MM.1S (cell line): ENCODE measurements around the gene PNMA5.
A peak's percentile ranks its signal among the peaks of the same experiment; 100 is the strongest.

Experiments
- CTCF ChIP-seq: fragments of 300-600 bp; sonication (generic); IDR thresholded peaks from 2 replicates; pipeline ENCODE4 v1.5.1; 2016; ENCODE audit warnings: antibody characterized with exemption, low read length, mixed read lengths
- EZH2 ChIP-seq: fragments of 300-600 bp; sonication (generic); optimal IDR thresholded peaks from 2 replicates; pipeline ENCODE3; 2017; ENCODE audit warnings: low read depth, mild to moderate bottlenecking, antibody characterized with exemption, low read length, mixed read lengths
- EZH2phosphoT487 ChIP-seq: fragments of 300-600 bp; sonication (generic); IDR thresholded peaks from 2 replicates; pipeline ENCODE4 v1.6.1; 2018; ENCODE audit warnings: antibody characterized with exemption, low read length

- TF ChIP-seq EZH2 (no peak), CTCF (peak; percentile 55), EZH2phosphoT487 (no peak)
Measured at GRCh38 chrX:153032397-153033118, 38.6 kb upstream of the PNMA5 start.
